Gastroesophageal sphincter (tissue), 4 donors: ENCODE measurements around the gene NTRK3. TPM values are rescaled to one million over a fixed set of nuclear protein-coding genes. Genes with fewer than 3 reads are reported as not detected.

Experiments used
- ATAC-seq: fragments of 150-250 bp; one replicate; pipeline ENCODE4 v1.9.1; 2016; ENCODE audit warnings: mild to moderate bottlenecking, moderate library complexity
- H3K27ac ChIP-seq, 4 donors: fragments of 200-600 bp; sonication (generic) in 3 of 4; 1 replicate in 3 of 4; 2 replicates in 1 of 4; pipeline ENCODE4 v1.5.1; 2016 to 2019
- H3K27me3 ChIP-seq: fragments of 200-600 bp; sonication (generic); one replicate; pipeline ENCODE4 v1.5.1; 2019
- H3K36me3 ChIP-seq, 2 donors: fragments of 200-600 bp; sonication (generic); one replicate each; pipeline ENCODE4 v1.5.1; 2019; ENCODE audit warnings: control low read depth in 1 of 2
- H3K4me1 ChIP-seq, 3 donors: fragments of 200-600 bp; sonication (generic); 1 replicate in 2 of 3; 2 replicates in 1 of 3; pipeline ENCODE4 v1.5.1; 2016 to 2019; ENCODE audit warnings: control low read depth in 2 of 3
- H3K4me3 ChIP-seq, 2 donors: fragments of 200-600 bp; sonication (generic); one replicate each; pipeline ENCODE4 v1.5.1; 2019; ENCODE audit warnings: mild to moderate bottlenecking in 1 of 2, moderate library complexity in 1 of 2
- H3K9me3 ChIP-seq, 3 donors: fragments of 200-600 bp; sonication (generic); one replicate each; pipeline ENCODE4 v1.5.1; 2017 to 2019; ENCODE audit warnings: control low read depth in 2 of 3
- CTCF ChIP-seq, 4 experiments: fragments of 200-600 bp in 2 of 4; fragments of 450-650 bp in 2 of 4; sonication (generic) in 1 of 4; IDR thresholded peaks; one replicate each; pipeline ENCODE4 v1.5.1; 2017 to 2019; ENCODE audit warnings: antibody characterized with exemption in 4 of 4, mild to moderate bottlenecking in 2 of 4, moderate library complexity in 2 of 4
- EP300 ChIP-seq: sonication (generic); formaldehyde crosslinking; IDR thresholded peaks from one replicate; pipeline ENCODE4 v1.6.1; 2017; ENCODE audit warnings: antibody characterized with exemption, mild to moderate bottlenecking
- POLR2A ChIP-seq, 2 donors: fragments of 450-650 bp; IDR thresholded peaks; one replicate each; pipeline ENCODE4 v1.6.1; 2017; ENCODE audit warnings: antibody characterized with exemption in 2 of 2, mild to moderate bottlenecking in 2 of 2, moderate library complexity in 1 of 2
- POLR2AphosphoS5 ChIP-seq: sonication (generic); formaldehyde crosslinking; IDR thresholded peaks from one replicate; pipeline ENCODE4 v1.6.1; 2017; ENCODE audit warnings: antibody characterized with exemption
- WGBS, 2 donors: methylation state at CpG; one replicate each; pipeline ENCODE4 v1.1.5; 2018; ENCODE audit warnings: low coverage in 1 of 2; 5-methylcytosine and 5-hydroxymethylcytosine counted together
- total RNA-seq, 4 donors: library from RNA; depleted of rRNA; stranded (reverse); fragments of >200 nt; gene quantifications; one replicate each; pipeline ENCODE4 v1.1.0, GENCODE V29; 2016

NTRK3 gene
- total RNA-seq, 4 donors from 2014 or later: 0.47 to 4.3 (median 1.5) TPM

GRCh38 chr15:88121968-88122530 is 134.5 kb downstream of the NTRK3 start:
- TF ChIP-seq POLR2A (IDR thresholded peaks at IDR 0.05): no peak
- TF ChIP-seq CTCF (IDR thresholded peaks at IDR 0.05): no peak
- TF ChIP-seq EP300: no peak
- no peak for TF ChIP-seq POLR2AphosphoS5
- Histone ChIP-seq H3K9me3 (no peaks in the 10 kb centered on the region), H3K36me3 (no peaks in the 10 kb centered on the region), H3K4me1 (no peaks in the 10 kb centered on the region), H3K4me3 (no peak overlapping the region), H3K27me3 (no peaks in the 10 kb centered on the region), H3K27ac (no peak overlapping the region)
- 63 to 81% methylated on average over 2 of the region's 2 CpGs for WGBS, 2 donors
- no peak for ATAC-seq

GRCh38 chr15:88120026-88120425 is 136.5 kb downstream of the NTRK3 start:
- ATAC-seq: no peak
- WGBS, 2 donors: 64 to 76% methylated on average over 2 to 3 of the region's 3 CpGs
- Histone ChIP-seq H3K9me3 (no peaks in the 10 kb centered on the region), H3K4me1 (no peaks in the 10 kb centered on the region), H3K27ac (no peak overlapping the region), H3K4me3 (no peak overlapping the region), H3K36me3 (no peaks in the 10 kb centered on the region), H3K27me3 (no peaks in the 10 kb centered on the region)
- TF ChIP-seq EP300 (no peak), POLR2AphosphoS5 (no peak), CTCF (IDR thresholded peaks at IDR 0.05) (no peak), POLR2A (IDR thresholded peaks at IDR 0.05) (no peak)

- Histone ChIP-seq H3K27me3 (no peaks in the 10 kb centered on the region), H3K4me1 (no peaks in the 10 kb centered on the region), H3K36me3 (no peaks in the 10 kb centered on the region), H3K9me3 (no peaks in the 10 kb centered on the region), H3K4me3 (no peak overlapping the region), H3K27ac (no peak overlapping the region)
- ATAC-seq: no peak
- WGBS, 2 donors: 65 to 90% methylated on average over 2 to 4 of the region's 7 CpGs
- no peak for TF ChIP-seq EP300
- TF ChIP-seq POLR2AphosphoS5: no peak
- TF ChIP-seq POLR2A (IDR thresholded peaks at IDR 0.05): no peak
- no peak for TF ChIP-seq CTCF (IDR thresholded peaks at IDR 0.05)
Measured at GRCh38 chr15:88118741-88119140, 137.8 kb downstream of the NTRK3 start.

- no peaks in the 10 kb centered on the region for H3K9me3 ChIP-seq
- no peaks in the 10 kb centered on the region for H3K4me1 ChIP-seq
- no peaks in the 10 kb centered on the region for H3K36me3 ChIP-seq
- no peak for ATAC-seq
- no peaks in the 10 kb centered on the region for H3K27me3 ChIP-seq
- 63% methylated on average over 4 of the region's 6 CpGs; no CpG with 5 or more reads in 1 of the 2 donors for WGBS, 2 donors
- H3K27ac ChIP-seq: no peak overlapping the region
- TF ChIP-seq POLR2AphosphoS5: no peak
- TF ChIP-seq EP300: no peak
- TF ChIP-seq POLR2A (IDR thresholded peaks at IDR 0.05): no peak
- TF ChIP-seq CTCF (IDR thresholded peaks at IDR 0.05): no peak
- H3K4me3 ChIP-seq: no peak overlapping the region
Measured at GRCh38 chr15:88118035-88118434, 138.5 kb downstream of the NTRK3 start.

GRCh38 chr15:88115486-88116152 is 140.9 kb downstream of the NTRK3 start:
- Histone ChIP-seq H3K27ac (no peak overlapping the region), H3K4me1 (no peaks in the 10 kb centered on the region), H3K36me3 (no peaks in the 10 kb centered on the region), H3K9me3 (no peaks in the 10 kb centered on the region), H3K4me3 (no peak overlapping the region), H3K27me3 (peaks cover under 1% of the 10 kb centered on the region)
- no peak for ATAC-seq
- 70% methylated on average over 6 of the region's 12 CpGs; no CpG with 5 or more reads in 1 of the 2 donors for WGBS, 2 donors
- TF ChIP-seq POLR2A (IDR thresholded peaks at IDR 0.05) (no peak), EP300 (no peak), POLR2AphosphoS5 (no peak), CTCF (IDR thresholded peaks at IDR 0.05) (no peak)
